GM18870 (cell line): ENCODE data around the gene TNS3.

Experiments used
- ATAC-seq: cut with Tn5 transposase; IDR thresholded peaks from one replicate; pipeline ENCODE4 v1.9.1; 2021; ENCODE audit warnings: moderate library complexity; ENCODE audit not compliant: unreplicated experiment

The TNS3 gene

GRCh38 chr7:47526466-47526865 lies 55.4 kb downstream of the TNS3 start:
- no peak for ATAC-seq

- no peak for ATAC-seq
Measured at GRCh38 chr7:47525066-47525623, 56.8 kb downstream of the TNS3 start.

GRCh38 chr7:47523401-47523800 lies 58.5 kb downstream of the TNS3 start:
- no peak for ATAC-seq

GRCh38 chr7:47521816-47522561 lies 59.9 kb downstream of the TNS3 start:
- no peak for ATAC-seq

GRCh38 chr7:47521011-47521795 lies 60.7 kb downstream of the TNS3 start:
- no peak for ATAC-seq

GRCh38 chr7:47520406-47520805 lies 61.5 kb downstream of the TNS3 start:
- no peak for ATAC-seq

- no peak for ATAC-seq
Measured at GRCh38 chr7:47518827-47519226, 63.1 kb downstream of the TNS3 start.

- ATAC-seq: no peak
Measured at GRCh38 chr7:47517821-47518480, 64.0 kb downstream of the TNS3 start.

- ATAC-seq: no peak
Measured at GRCh38 chr7:47516985-47517600, 64.8 kb downstream of the TNS3 start.

GRCh38 chr7:47516386-47516785 lies 65.5 kb downstream of the TNS3 start:
- no peak for ATAC-seq

GRCh38 chr7:47515305-47515834 lies 66.5 kb downstream of the TNS3 start:
- no peak for ATAC-seq

- ATAC-seq: no peak
Measured at GRCh38 chr7:47514818-47515217, 67.1 kb downstream of the TNS3 start.

- no peak for ATAC-seq
Measured at GRCh38 chr7:47514367-47514766, 67.5 kb downstream of the TNS3 start.

GRCh38 chr7:47513741-47514241 lies 68.1 kb downstream of the TNS3 start:
- no peak for ATAC-seq

GRCh38 chr7:47512481-47513176 lies 69.3 kb downstream of the TNS3 start:
- ATAC-seq: no peak

GRCh38 chr7:47511699-47512370 lies 70.1 kb downstream of the TNS3 start:
- no peak for ATAC-seq

GRCh38 chr7:47510786-47511185 lies 71.1 kb downstream of the TNS3 start:
- ATAC-seq: no peak

GRCh38 chr7:47510192-47510591 lies 71.7 kb downstream of the TNS3 start:
- no peak for ATAC-seq

GRCh38 chr7:47509571-47509970 lies 72.3 kb downstream of the TNS3 start:
- ATAC-seq: no peak
